Fibroblast of mammary gland (primary cell): ENCODE data around the gene RASSF4.

ENCODE experiments used
- DNase-seq: peaks from one replicate; pipeline ENCODE4 v3.0.0-alpha.2; 2010; ENCODE audit warnings: low read depth
- H3K4me3 ChIP-seq: 2 replicates; pipeline ENCODE4 v1.5.1; 2011; ENCODE audit warnings: low read depth, mild to moderate bottlenecking, low read length, moderate library complexity; ENCODE audit not compliant: control insufficient read depth
- CTCF ChIP-seq: conservative IDR thresholded peaks from 2 replicates; pipeline ENCODE4 v1.5.1; 2011; ENCODE audit warnings: low read depth, low read length, inconsistent platforms; ENCODE audit not compliant: control insufficient read depth, insufficient read depth

RASSF4 gene

GRCh38 chr10:45040921-45041542 lies 81.4 kb downstream of the RASSF4 start:
- no peak for TF ChIP-seq CTCF
- H3K4me3 ChIP-seq, result no peak overlapping the region
- peak; percentile 29 for DNase-seq

GRCh38 chr10:45044290-45044689 lies 84.7 kb downstream of the RASSF4 start:
- no peak for TF ChIP-seq CTCF
- H3K4me3 ChIP-seq, result no peak overlapping the region
- DNase-seq, result no peak
